IPS-18a (cell line): ENCODE data around the gene PLCH2.

Experiments used
- H3K27ac ChIP-seq: one replicate; pipeline ENCODE4 v1.5.1; 2013; ENCODE audit warnings: low read length
- H3K27me3 ChIP-seq: one replicate; pipeline ENCODE4 v1.6.1; 2013; ENCODE audit warnings: mild to moderate bottlenecking, low read length; ENCODE audit not compliant: control insufficient read depth, insufficient read depth
- H3K36me3 ChIP-seq: one replicate; pipeline ENCODE4 v1.6.1; 2013; ENCODE audit warnings: low read depth, low read length; ENCODE audit not compliant: control insufficient read depth
- H3K4me1 ChIP-seq: one replicate; pipeline ENCODE4 v1.6.1; 2013; ENCODE audit warnings: low read depth, low read length; ENCODE audit not compliant: control insufficient read depth
- H3K4me3 ChIP-seq: one replicate; pipeline ENCODE4 v1.5.1; 2013; ENCODE audit warnings: low read length
- H3K9ac ChIP-seq: one replicate; pipeline ENCODE4 v1.6.1; 2013; ENCODE audit warnings: mild to moderate bottlenecking, low read length, moderate library complexity
- H3K9me3 ChIP-seq: one replicate; pipeline ENCODE4 v1.6.1; 2013; ENCODE audit warnings: low read depth, low read length; ENCODE audit not compliant: control insufficient read depth

The PLCH2 gene

GRCh38 chr1:2472561-2473177, 3.4 kb upstream of the PLCH2 start:
- no peak overlapping the region for H3K4me3 ChIP-seq
- H3K9ac ChIP-seq, result no peak overlapping the region
- no peaks in the 10 kb centered on the region for H3K4me1 ChIP-seq
- no peak overlapping the region for H3K27ac ChIP-seq
- H3K36me3 ChIP-seq, result no peaks in the 10 kb centered on the region
- no peaks in the 10 kb centered on the region for H3K27me3 ChIP-seq
- H3K9me3 ChIP-seq, result no peaks in the 10 kb centered on the region

- no peak overlapping the region for H3K4me3 ChIP-seq
- H3K9me3 ChIP-seq, result no peaks in the 10 kb centered on the region
- no peaks in the 10 kb centered on the region for H3K4me1 ChIP-seq
- no peak overlapping the region for H3K9ac ChIP-seq
- H3K27ac ChIP-seq, result no peak overlapping the region
- no peaks in the 10 kb centered on the region for H3K36me3 ChIP-seq
- H3K27me3 ChIP-seq, result no peaks in the 10 kb centered on the region
Observed at GRCh38 chr1:2473198-2473597, 2.9 kb upstream of the PLCH2 start.

- H3K27me3 ChIP-seq, result no peaks in the 10 kb centered on the region
- no peak overlapping the region for H3K27ac ChIP-seq
- H3K9ac ChIP-seq, result no peak overlapping the region
- H3K9me3 ChIP-seq, result no peaks in the 10 kb centered on the region
- H3K4me1 ChIP-seq, result no peaks in the 10 kb centered on the region
- H3K36me3 ChIP-seq, result no peaks in the 10 kb centered on the region
- no peak overlapping the region for H3K4me3 ChIP-seq
Observed at GRCh38 chr1:2474104-2474844, 1.8 kb upstream of the PLCH2 start.

- Histone ChIP-seq H3K4me3 (no peak overlapping the region), H3K27ac (no peak overlapping the region), H3K9ac (no peak overlapping the region), H3K9me3 (no peaks in the 10 kb centered on the region), H3K36me3 (no peaks in the 10 kb centered on the region), H3K27me3 (no peaks in the 10 kb centered on the region), H3K4me1 (no peaks in the 10 kb centered on the region)
Observed at GRCh38 chr1:2474933-2475371, 1.1 kb upstream of the PLCH2 start.

- Histone ChIP-seq H3K4me1 (no peaks in the 10 kb centered on the region), H3K4me3 (no peak overlapping the region), H3K9me3 (no peaks in the 10 kb centered on the region), H3K9ac (no peak overlapping the region), H3K27ac (no peak overlapping the region), H3K27me3 (no peaks in the 10 kb centered on the region), H3K36me3 (no peaks in the 10 kb centered on the region)
Observed at GRCh38 chr1:2475571-2475970, 518 bp upstream of the PLCH2 start.

- Histone ChIP-seq H3K9ac (no peak overlapping the region), H3K27me3 (no peaks in the 10 kb centered on the region), H3K36me3 (no peaks in the 10 kb centered on the region), H3K4me3 (no peak overlapping the region), H3K27ac (no peak overlapping the region), H3K4me1 (no peaks in the 10 kb centered on the region), H3K9me3 (no peaks in the 10 kb centered on the region)
Observed at GRCh38 chr1:2477309-2477708, 1.2 kb downstream of the PLCH2 start.

GRCh38 chr1:2477791-2478499, 1.9 kb downstream of the PLCH2 start:
- H3K9me3 ChIP-seq, result no peaks in the 10 kb centered on the region
- H3K36me3 ChIP-seq, result no peaks in the 10 kb centered on the region
- no peaks in the 10 kb centered on the region for H3K27me3 ChIP-seq
- no peaks in the 10 kb centered on the region for H3K4me1 ChIP-seq
- no peak overlapping the region for H3K4me3 ChIP-seq
- no peak overlapping the region for H3K27ac ChIP-seq
- H3K9ac ChIP-seq, result no peak overlapping the region

GRCh38 chr1:2479186-2479585, 3.1 kb downstream of the PLCH2 start:
- Histone ChIP-seq H3K9me3 (no peaks in the 10 kb centered on the region), H3K9ac (no peak overlapping the region), H3K4me1 (no peaks in the 10 kb centered on the region), H3K4me3 (no peak overlapping the region), H3K36me3 (no peaks in the 10 kb centered on the region), H3K27ac (no peak overlapping the region), H3K27me3 (no peaks in the 10 kb centered on the region)

- no peaks in the 10 kb centered on the region for H3K4me1 ChIP-seq
- no peak overlapping the region for H3K4me3 ChIP-seq
- no peaks in the 10 kb centered on the region for H3K27me3 ChIP-seq
- H3K27ac ChIP-seq, result no peak overlapping the region
- H3K36me3 ChIP-seq, result no peaks in the 10 kb centered on the region
- H3K9ac ChIP-seq, result no peak overlapping the region
- no peaks in the 10 kb centered on the region for H3K9me3 ChIP-seq
Observed at GRCh38 chr1:2479618-2480017, 3.5 kb downstream of the PLCH2 start.

- Histone ChIP-seq H3K4me1 (no peaks in the 10 kb centered on the region), H3K9ac (no peak overlapping the region), H3K36me3 (no peaks in the 10 kb centered on the region), H3K27me3 (no peaks in the 10 kb centered on the region), H3K27ac (no peak overlapping the region), H3K4me3 (no peak overlapping the region), H3K9me3 (no peaks in the 10 kb centered on the region)
Observed at GRCh38 chr1:2480236-2480985, 4.3 kb downstream of the PLCH2 start.

GRCh38 chr1:2480986-2481364, 4.9 kb downstream of the PLCH2 start:
- Histone ChIP-seq H3K4me1 (no peaks in the 10 kb centered on the region), H3K27ac (no peak overlapping the region), H3K4me3 (no peak overlapping the region), H3K36me3 (no peaks in the 10 kb centered on the region), H3K27me3 (no peaks in the 10 kb centered on the region), H3K9me3 (no peaks in the 10 kb centered on the region), H3K9ac (no peak overlapping the region)
